ENCODE measurements around the gene NOP14.

NOP14 gene

GRCh38 chr4:2930758-2931511 lies 32.3 kb downstream of the NOP14 start:
- Mint-ChIP-seq H3K4me1 (peaks cover 10% of the 10 kb centered on the region), H3K9me3 (no peaks in the 10 kb centered on the region), H3K36me3 (ENCODE audit: low read depth) (peaks cover 23% of the 10 kb centered on the region), H3K27me3 (ENCODE audit: low read depth) (no peaks in the 10 kb centered on the region), H3K4me3 (no peak overlapping the region), H3K27ac (peak overlapping the region in 1 of 3 experiments; percentile 19)
- TF ChIP-seq CTCF (IDR thresholded peaks at IDR 0.05; ENCODE audit: unreplicated experiment in 3 of 3), result no peak

- peak overlapping the region; percentile 17 to 58 (median 50) for H3K4me3 Mint-ChIP-seq
- no peaks in the 10 kb centered on the region for H3K9me3 Mint-ChIP-seq
- peaks cover 23% of the 10 kb centered on the region for H3K36me3 Mint-ChIP-seq (ENCODE audit: low read depth)
- H3K27ac Mint-ChIP-seq, result peak overlapping the region in 1 of 3 experiments; percentile 19
- TF ChIP-seq CTCF (IDR thresholded peaks at IDR 0.05; ENCODE audit: unreplicated experiment in 3 of 3), result no peak
- no peaks in the 10 kb centered on the region for H3K27me3 Mint-ChIP-seq (ENCODE audit: low read depth)
- H3K4me1 Mint-ChIP-seq, result peaks cover 4% of the 10 kb centered on the region
Measured at GRCh38 chr4:2930135-2930757, 33.0 kb downstream of the NOP14 start.

- H3K4me1 Mint-ChIP-seq, result peaks cover 4% of the 10 kb centered on the region
- H3K27me3 Mint-ChIP-seq (ENCODE audit: low read depth), result no peaks in the 10 kb centered on the region
- no peaks in the 10 kb centered on the region for H3K9me3 Mint-ChIP-seq
- TF ChIP-seq CTCF (IDR thresholded peaks at IDR 0.05; ENCODE audit: unreplicated experiment in 3 of 3), result no peak
- no peak overlapping the region for H3K27ac Mint-ChIP-seq
- no peak overlapping the region for H3K4me3 Mint-ChIP-seq
- peaks cover 31% of the 10 kb centered on the region for H3K36me3 Mint-ChIP-seq (ENCODE audit: low read depth)
Measured at GRCh38 chr4:2929469-2929868, 33.7 kb downstream of the NOP14 start.

- Mint-ChIP-seq H3K4me3 (peak overlapping the region in 1 of 3 experiments; percentile 39), H3K27ac (peak overlapping the region in 2 of 3 experiments; percentile 26 to 28), H3K4me1 (peaks cover 4% of the 10 kb centered on the region), H3K27me3 (ENCODE audit: low read depth) (no peaks in the 10 kb centered on the region), H3K36me3 (ENCODE audit: low read depth) (peaks cover 37% of the 10 kb centered on the region), H3K9me3 (no peaks in the 10 kb centered on the region)
- TF ChIP-seq CTCF (IDR thresholded peaks at IDR 0.05; ENCODE audit: unreplicated experiment in 3 of 3), result no peak
Measured at GRCh38 chr4:2928242-2929176, 34.7 kb downstream of the NOP14 start.

GRCh38 chr4:2927696-2928075 lies 35.5 kb downstream of the NOP14 start:
- Mint-ChIP-seq H3K36me3 (ENCODE audit: low read depth) (peaks cover 41% of the 10 kb centered on the region), H3K4me1 (no peaks in the 10 kb centered on the region), H3K4me3 (no peak overlapping the region), H3K27ac (no peak overlapping the region), H3K9me3 (no peaks in the 10 kb centered on the region), H3K27me3 (ENCODE audit: low read depth) (no peaks in the 10 kb centered on the region)
- TF ChIP-seq CTCF (IDR thresholded peaks at IDR 0.05; ENCODE audit: unreplicated experiment in 3 of 3), result no peak

All from nephron (organoid).